ENCODE measurements around the gene EIF4G3.

EIF4G3 gene

GRCh38 chr1:20974069-20974468 is 202.6 kb downstream of the EIF4G3 start:
- TF ChIP-seq SIN3A (IDR thresholded peaks at IDR 0.05; ENCODE audit: borderline replicate concordance, insufficient read depth, low read length), result no peak
- no peak for TF ChIP-seq FOXP2 (optimal IDR thresholded peaks at IDR 0.05; ENCODE audit: borderline replicate concordance, extremely low read depth, extremely low read length, insufficient read depth)
- TF ChIP-seq POLR2AphosphoS5 (IDR thresholded peaks at IDR 0.05; ENCODE audit: low read depth, low read length), result no peak

GRCh38 chr1:20972855-20973254 is 203.8 kb downstream of the EIF4G3 start:
- TF ChIP-seq REST (IDR thresholded peaks at IDR 0.05; ENCODE audit: insufficient read depth in 1 of 2, low read depth in 2 of 2, low read length in 2 of 2) (no peak), SIN3A (IDR thresholded peaks at IDR 0.05; ENCODE audit: borderline replicate concordance, insufficient read depth, low read length) (no peak), TAF1 (IDR thresholded peaks at IDR 0.05; ENCODE audit: borderline replicate concordance, insufficient read depth, low read length) (no peak), FOXP2 (optimal IDR thresholded peaks at IDR 0.05; ENCODE audit: borderline replicate concordance, extremely low read depth, extremely low read length, insufficient read depth) (no peak), POLR2AphosphoS5 (IDR thresholded peaks at IDR 0.05; ENCODE audit: low read depth, low read length) (no peak)

GRCh38 chr1:20964540-20965484 is 211.9 kb downstream of the EIF4G3 start:
- TF ChIP-seq FOXP2 (optimal IDR thresholded peaks at IDR 0.05; ENCODE audit: borderline replicate concordance, extremely low read depth, extremely low read length, insufficient read depth) (no peak), TAF1 (IDR thresholded peaks at IDR 0.05; ENCODE audit: borderline replicate concordance, insufficient read depth, low read length) (no peak), SIN3A (IDR thresholded peaks at IDR 0.05; ENCODE audit: borderline replicate concordance, insufficient read depth, low read length) (no peak), REST (IDR thresholded peaks at IDR 0.05; ENCODE audit: insufficient read depth in 1 of 2, low read depth in 2 of 2, low read length in 2 of 2) (no peak), POLR2AphosphoS5 (IDR thresholded peaks at IDR 0.05; ENCODE audit: low read depth, low read length) (no peak)

GRCh38 chr1:20962576-20963258 is 214.0 kb downstream of the EIF4G3 start:
- TF ChIP-seq REST (IDR thresholded peaks at IDR 0.05; ENCODE audit: insufficient read depth in 1 of 2, low read depth in 2 of 2, low read length in 2 of 2), result no peak
- no peak for TF ChIP-seq POLR2AphosphoS5 (IDR thresholded peaks at IDR 0.05; ENCODE audit: low read depth, low read length)
- TF ChIP-seq FOXP2 (optimal IDR thresholded peaks at IDR 0.05; ENCODE audit: borderline replicate concordance, extremely low read depth, extremely low read length, insufficient read depth), result no peak
- no peak for TF ChIP-seq SIN3A (IDR thresholded peaks at IDR 0.05; ENCODE audit: borderline replicate concordance, insufficient read depth, low read length)
- no peak for TF ChIP-seq TAF1 (IDR thresholded peaks at IDR 0.05; ENCODE audit: borderline replicate concordance, insufficient read depth, low read length)

- TF ChIP-seq POLR2AphosphoS5 (IDR thresholded peaks at IDR 0.05; ENCODE audit: low read depth, low read length) (no peak), FOXP2 (optimal IDR thresholded peaks at IDR 0.05; ENCODE audit: borderline replicate concordance, extremely low read depth, extremely low read length, insufficient read depth) (no peak), TAF1 (IDR thresholded peaks at IDR 0.05; ENCODE audit: borderline replicate concordance, insufficient read depth, low read length) (no peak), SIN3A (IDR thresholded peaks at IDR 0.05; ENCODE audit: borderline replicate concordance, insufficient read depth, low read length) (no peak), REST (IDR thresholded peaks at IDR 0.05; ENCODE audit: insufficient read depth in 1 of 2, low read depth in 2 of 2, low read length in 2 of 2) (no peak)
Measured at GRCh38 chr1:20958430-20958829, 218.3 kb downstream of the EIF4G3 start.
